NCI-H1048 (cell line): ENCODE measurements around the gene GPC1.

Experiments
- DNase-seq: peaks from one replicate; lab custom pipeline; 2025; lab: John Stamatoyannopoulos, UW

The GPC1 gene

DNA sequence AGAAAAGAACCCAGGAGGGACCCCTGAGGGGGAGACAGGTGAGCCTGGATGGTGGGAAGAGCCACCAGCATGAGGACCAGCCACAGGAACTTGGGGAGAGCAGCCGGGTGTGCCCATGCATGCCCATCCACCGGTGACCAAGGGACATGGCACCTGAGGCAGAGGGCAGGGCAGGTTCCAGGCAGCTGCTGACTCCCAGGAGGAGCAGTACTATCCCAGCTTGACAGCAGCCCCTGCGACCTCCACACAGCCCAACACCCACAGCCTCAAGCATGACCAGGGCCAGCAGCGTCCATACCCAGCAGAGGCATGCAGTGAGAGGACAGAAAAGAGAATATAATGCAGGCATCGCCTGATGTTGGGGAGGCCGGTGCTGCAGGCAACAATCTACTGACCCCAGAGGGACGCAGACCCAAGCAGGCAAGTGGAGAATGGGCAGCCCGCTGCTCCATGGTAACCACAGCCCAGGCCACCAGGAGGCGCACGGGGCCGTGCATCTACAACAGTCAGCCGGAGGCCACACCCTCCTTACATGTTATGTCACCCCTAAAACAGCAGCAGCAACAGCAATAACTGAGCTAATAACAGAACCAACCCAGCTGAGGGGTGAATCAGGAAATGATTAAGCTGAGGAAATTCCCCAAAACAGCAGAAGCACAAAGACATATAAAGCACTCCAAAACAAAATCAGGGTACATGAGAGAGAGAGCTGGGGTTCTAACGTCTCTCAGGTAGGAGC, 78.3 kb downstream of the GPC1 start:
- peak; percentile 2 for DNase-seq

DNA sequence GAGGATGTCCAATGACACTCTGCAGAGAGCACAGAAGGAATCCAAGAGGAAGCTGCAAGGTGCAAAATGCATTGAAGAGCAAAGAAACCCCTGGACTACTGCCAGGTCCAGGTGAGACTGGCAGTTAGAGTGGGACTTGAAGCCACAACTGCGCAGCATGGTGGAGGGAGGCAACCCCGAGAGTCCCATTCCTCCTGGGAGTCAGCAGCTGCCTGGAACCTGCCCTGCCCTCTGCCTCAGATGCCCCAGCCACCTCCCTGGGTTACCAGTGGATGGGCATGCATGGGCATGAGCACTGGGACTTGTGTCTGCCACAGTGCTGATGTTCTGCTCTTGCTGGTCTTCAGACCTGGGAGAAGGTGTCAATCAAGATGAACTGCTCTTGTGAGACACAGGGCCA, 79.2 kb downstream of the GPC1 start:
- DNase-seq: no peak

DNA sequence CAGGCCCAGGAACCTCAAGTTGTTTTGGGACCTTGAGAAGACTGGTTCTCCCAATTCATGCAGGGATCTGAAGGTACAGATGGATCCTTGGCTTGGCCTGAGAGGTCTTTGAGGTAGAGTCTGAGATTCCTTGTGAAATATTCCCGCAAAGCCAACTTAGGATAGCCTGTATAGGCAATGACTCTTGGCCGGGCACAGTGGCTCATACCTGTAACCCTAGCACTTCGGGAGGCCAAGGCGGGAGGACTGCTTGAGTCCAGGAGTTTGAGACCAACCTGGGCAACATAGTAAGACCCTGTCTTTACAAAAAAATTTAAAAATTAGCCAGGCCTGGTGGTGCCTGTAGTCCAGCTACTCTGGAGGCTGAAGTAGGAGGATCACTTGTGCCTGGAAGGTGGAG, 81.9 kb downstream of the GPC1 start:
- DNase-seq: no peak
